Suppressor macrophage treated with lipopolysaccharide for 1 hour (primary cell): ENCODE data around the gene C10orf53.

Experiments
- DNase-seq, 3 donors: peaks; one replicate each; pipeline ENCODE4 v3.0.0-alpha.2; 2020 to 2022

The C10orf53 gene

GRCh38 chr10:49738616-49739360 is 59.3 kb downstream of the C10orf53 start:
- no peak for DNase-seq

GRCh38 chr10:49739426-49739825 is 60.0 kb downstream of the C10orf53 start:
- no peak for DNase-seq

GRCh38 chr10:49740346-49741107 is 61.1 kb downstream of the C10orf53 start:
- no peak for DNase-seq

- DNase-seq, result no peak
Observed at GRCh38 chr10:49741108-49741995, 61.9 kb downstream of the C10orf53 start.

- DNase-seq, result no peak
Observed at GRCh38 chr10:49742683-49743463, 63.4 kb downstream of the C10orf53 start.

GRCh38 chr10:49743464-49744075 is 64.1 kb downstream of the C10orf53 start:
- DNase-seq, result no peak

- no peak for DNase-seq
Observed at GRCh38 chr10:49744091-49744685, 64.7 kb downstream of the C10orf53 start.

- DNase-seq, result no peak
Observed at GRCh38 chr10:49744924-49745605, 65.6 kb downstream of the C10orf53 start.

GRCh38 chr10:49745756-49746155 is 66.3 kb downstream of the C10orf53 start:
- no peak for DNase-seq

GRCh38 chr10:49746626-49747302 is 67.3 kb downstream of the C10orf53 start:
- DNase-seq, result no peak
